ENCODE measurements around the gene CIBAR2. TPM values are rescaled to one million over a fixed set of nuclear protein-coding genes. Genes with fewer than 3 reads are reported as not detected.
"Not testable (repeated sequence)": the region's sequence is repeated elsewhere in the genome, so short reads cannot be mapped to it uniquely, and the experiment has no call there.

The CIBAR2 gene
- total and polyA plus RNA-seq, 9 donors, result 0.18 to 13.0 (median 1.4) TPM; not detected in 3

DNA sequence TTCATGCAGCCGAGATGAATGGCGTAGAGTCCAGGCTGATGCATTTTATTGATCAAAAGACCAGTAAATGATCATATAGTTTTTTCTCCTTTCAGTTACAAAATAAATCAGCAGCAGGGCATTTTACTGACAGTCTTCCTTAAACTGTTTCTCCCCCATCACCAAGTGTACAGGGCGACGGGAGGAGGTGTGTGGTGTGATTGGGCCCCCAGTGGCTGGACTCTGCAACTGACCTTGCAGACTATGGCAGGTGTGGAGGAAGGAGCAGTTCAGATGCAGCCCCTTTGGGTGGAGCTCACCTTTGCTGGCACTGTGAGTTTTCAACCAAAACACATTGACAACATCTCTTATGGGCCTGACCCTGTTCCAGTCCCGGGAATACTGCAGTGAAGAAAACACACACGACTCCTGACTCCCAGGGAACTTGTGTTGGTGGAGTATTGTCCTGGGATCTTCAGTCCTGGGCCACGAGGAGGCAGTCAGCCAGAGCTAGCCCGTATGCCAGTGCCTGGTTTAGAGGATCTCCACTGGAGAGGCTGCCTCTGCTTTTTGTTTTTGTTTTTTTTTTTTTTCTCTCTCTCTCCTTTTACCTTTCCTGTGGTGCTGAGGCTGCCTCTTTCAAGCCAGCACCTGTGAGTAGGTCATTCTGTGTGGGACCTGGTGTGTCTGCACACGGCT lies 54.9 kb downstream of the CIBAR2 start:
- no peaks in the 10 kb centered on the region for H3K27me3 ChIP-seq
- no peaks in the 10 kb centered on the region for H3K9me3 ChIP-seq
- H3K36me3 ChIP-seq, result no peaks in the 10 kb centered on the region
- H3K4me3 ChIP-seq, result no peak overlapping the region
- intact Hi-C loops (cut with DNase I), result no loop called here
- TF ChIP-seq POLR2A (IDR thresholded peaks at IDR 0.05) (no peak), EP300 (IDR thresholded peaks at IDR 0.05) (no peak)
- TF ChIP-seq, protein P1, sequence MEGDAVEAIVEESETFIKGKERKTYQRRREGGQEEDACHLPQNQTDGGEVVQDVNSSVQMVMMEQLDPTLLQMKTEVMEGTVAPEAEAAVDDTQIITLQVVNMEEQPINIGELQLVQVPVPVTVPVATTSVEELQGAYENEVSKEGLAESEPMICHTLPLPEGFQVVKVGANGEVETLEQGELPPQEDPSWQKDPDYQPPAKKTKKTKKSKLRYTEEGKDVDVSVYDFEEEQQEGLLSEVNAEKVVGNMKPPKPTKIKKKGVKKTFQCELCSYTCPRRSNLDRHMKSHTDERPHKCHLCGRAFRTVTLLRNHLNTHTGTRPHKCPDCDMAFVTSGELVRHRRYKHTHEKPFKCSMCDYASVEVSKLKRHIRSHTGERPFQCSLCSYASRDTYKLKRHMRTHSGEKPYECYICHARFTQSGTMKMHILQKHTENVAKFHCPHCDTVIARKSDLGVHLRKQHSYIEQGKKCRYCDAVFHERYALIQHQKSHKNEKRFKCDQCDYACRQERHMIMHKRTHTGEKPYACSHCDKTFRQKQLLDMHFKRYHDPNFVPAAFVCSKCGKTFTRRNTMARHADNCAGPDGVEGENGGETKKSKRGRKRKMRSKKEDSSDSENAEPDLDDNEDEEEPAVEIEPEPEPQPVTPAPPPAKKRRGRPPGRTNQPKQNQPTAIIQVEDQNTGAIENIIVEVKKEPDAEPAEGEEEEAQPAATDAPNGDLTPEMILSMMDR (IDR thresholded peaks at IDR 0.05), result no peak
- no peak for DNase-seq
- H3K4me1 ChIP-seq (ENCODE audit: insufficient read depth), result peaks cover 3% of the 10 kb centered on the region
- no peak overlapping the region for H3K27ac ChIP-seq
- 87 to 92% (median 91%) methylated on average over 9 of the region's 9 CpGs for WGBS, 3 donors

DNA sequence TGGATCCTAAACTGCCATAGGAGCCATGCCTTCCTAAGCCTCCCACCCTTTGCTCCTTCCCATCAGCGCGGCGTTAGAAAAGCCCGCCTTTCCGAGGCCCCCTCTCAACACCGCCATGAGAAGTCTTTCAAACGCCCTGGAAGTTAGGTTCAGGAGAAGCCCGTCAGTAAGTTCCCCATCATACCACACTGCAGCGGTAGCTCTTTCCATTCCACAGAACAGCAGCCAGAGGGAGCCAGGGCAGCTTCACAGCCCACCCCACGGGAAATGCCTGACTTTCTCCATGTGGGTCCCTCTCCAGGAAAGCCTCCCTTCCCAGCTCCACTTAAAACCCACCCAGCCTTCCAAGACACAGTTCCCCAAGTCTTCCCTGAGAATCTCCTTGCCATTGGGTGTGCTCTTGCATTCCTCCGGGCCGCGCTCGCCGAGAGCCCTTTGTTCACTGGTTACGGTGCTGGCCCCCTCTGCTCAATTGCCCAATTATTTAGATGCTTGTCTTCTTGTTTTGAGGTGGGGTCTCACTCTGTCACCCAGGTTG lies 56.0 kb downstream of the CIBAR2 start:
- peak overlapping the region in 1 of 2 donors; percentile 45 for H3K27ac ChIP-seq
- H3K4me3 ChIP-seq, result peak overlapping the region; percentile 20
- no peaks in the 10 kb centered on the region for H3K27me3 ChIP-seq

DNA sequence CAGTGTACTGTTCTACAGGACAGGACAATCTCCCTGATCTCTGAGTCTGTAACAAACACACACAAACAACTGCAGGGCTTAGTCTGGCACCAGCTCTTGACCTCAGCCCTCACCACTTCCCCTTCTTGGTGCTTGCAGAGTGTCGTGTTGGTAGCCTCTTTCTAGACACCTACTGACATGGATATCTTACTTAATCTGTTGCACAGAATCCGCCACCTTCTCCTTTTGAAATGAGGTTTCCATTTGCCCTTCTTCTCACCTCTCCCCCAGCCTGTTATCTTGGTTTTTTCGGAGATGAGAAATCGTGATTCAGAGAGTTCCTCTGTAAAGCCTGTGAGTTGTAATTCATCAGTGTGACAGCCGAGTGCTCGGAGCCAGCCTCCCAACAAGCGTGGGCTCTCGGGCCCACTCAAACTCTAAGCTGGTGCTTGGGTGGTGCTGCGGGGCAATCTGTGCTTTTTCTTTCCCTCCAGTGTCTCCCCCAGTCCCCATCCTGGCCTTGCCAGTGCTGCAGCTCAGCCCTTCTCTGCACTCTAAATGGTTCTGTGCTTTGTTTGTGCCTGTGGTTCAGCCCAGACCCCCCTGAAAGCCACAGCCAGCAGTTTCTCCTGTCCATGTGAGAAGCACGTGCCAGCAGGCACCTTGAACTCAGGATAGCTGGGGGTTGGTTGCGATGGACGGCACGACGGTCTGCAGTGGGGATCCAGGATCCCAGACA lies 56.6 kb downstream of the CIBAR2 start:
- H3K27me3 ChIP-seq, result no peaks in the 10 kb centered on the region
- no peaks in the 10 kb centered on the region for H3K36me3 ChIP-seq
- H3K4me1 ChIP-seq (ENCODE audit: insufficient read depth), result peaks cover 6% of the 10 kb centered on the region
- H3K9me3 ChIP-seq, result no peaks in the 10 kb centered on the region
- H3K4me3 ChIP-seq, result peak overlapping the region; percentile 20
- TF ChIP-seq, protein P1 (IDR thresholded peaks at IDR 0.05), result no peak
- no peak for TF ChIP-seq POLR2A (IDR thresholded peaks at IDR 0.05)
- no peak for TF ChIP-seq EP300 (IDR thresholded peaks at IDR 0.05)
- intact Hi-C loops (cut with DNase I), result no loop called here
- H3K27ac ChIP-seq, result peak overlapping the region in 1 of 2 donors; percentile 45
- WGBS, 3 donors, result 24 to 31% (median 25%) methylated on average over 14 of the region's 14 CpGs
- no peak for DNase-seq

More for the DNA sequence above, 56.0 kb downstream of the CIBAR2 start:
- 75 to 89% (median 80%) methylated on average over 16 of the region's 16 CpGs for WGBS, 3 donors
- intact Hi-C loops (cut with DNase I), result no loop called here
- Histone ChIP-seq H3K9me3 (no peaks in the 10 kb centered on the region), H3K36me3 (no peaks in the 10 kb centered on the region), H3K4me1 (ENCODE audit: insufficient read depth) (peaks cover 3% of the 10 kb centered on the region)
- no peak for DNase-seq
- TF ChIP-seq, protein P1 (IDR thresholded peaks at IDR 0.05), result no peak
- TF ChIP-seq EP300 (IDR thresholded peaks at IDR 0.05) (no peak), POLR2A (IDR thresholded peaks at IDR 0.05) (no peak)

DNA sequence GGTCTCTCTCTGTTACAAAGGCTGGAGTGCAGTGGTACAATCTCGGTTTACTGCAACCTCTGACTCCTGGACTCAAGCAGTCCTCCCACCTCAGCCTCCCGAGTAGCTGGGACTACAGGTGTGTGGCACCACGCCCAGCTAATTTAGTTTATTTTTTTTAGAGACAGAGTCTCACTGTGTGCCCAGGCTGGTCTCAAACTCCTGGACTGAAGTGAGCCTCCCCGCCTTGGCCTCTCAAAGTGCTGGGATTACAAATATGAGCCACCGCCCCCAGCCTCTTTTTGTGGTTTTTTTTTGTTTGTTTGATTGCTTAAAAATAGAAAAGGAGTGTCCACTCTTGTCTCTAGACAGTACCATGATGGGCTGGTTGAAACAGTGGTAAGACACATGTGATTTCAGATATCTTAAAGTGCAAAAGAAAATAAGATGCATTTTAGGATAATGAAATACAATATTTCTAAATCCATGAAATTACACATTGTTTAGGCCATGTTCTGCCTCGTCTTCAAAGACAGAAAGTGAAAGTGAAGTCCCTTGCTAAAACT lies 57.3 kb downstream of the CIBAR2 start:
- WGBS, 3 donors, result 48 to 49% (median 48%) methylated on average over 6 of the region's 6 CpGs
- H3K27ac ChIP-seq, result peak overlapping the region in 1 of 2 donors; percentile 45
- TF ChIP-seq EP300 (IDR thresholded peaks at IDR 0.05), result no peak
- TF ChIP-seq POLR2A (IDR thresholded peaks at IDR 0.05), result no peak
- TF ChIP-seq, protein P1 (IDR thresholded peaks at IDR 0.05), result no peak
- no peak for DNase-seq
- intact Hi-C loops (cut with DNase I), result no loop called here
- no peaks in the 10 kb centered on the region for H3K36me3 ChIP-seq
- H3K9me3 ChIP-seq, result no peaks in the 10 kb centered on the region
- peak overlapping the region; percentile 20 for H3K4me3 ChIP-seq
- no peaks in the 10 kb centered on the region for H3K27me3 ChIP-seq
- H3K4me1 ChIP-seq (ENCODE audit: insufficient read depth), result peaks cover 8% of the 10 kb centered on the region

DNA sequence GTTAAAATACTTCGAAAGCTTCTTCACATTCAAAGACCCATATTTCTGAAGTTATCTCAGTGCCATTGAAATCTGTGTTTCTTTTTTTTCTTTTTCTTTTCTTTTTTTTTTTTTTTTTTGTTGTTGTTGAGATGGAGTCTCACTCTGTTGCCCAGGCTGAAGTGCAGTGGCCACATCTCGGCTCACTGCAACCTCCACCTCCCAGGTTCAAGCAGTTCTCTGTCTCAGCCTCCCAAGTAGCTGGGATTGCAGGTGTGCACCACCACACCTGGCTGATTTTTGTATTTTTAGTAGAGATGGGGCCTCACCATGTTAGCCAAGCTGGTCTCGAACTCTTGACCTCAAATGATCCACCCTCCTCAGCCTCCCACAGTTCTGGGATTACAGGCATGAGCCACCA lies 58.0 kb downstream of the CIBAR2 start:
- H3K36me3 ChIP-seq; H3K4me3 ChIP-seq; H3K27ac ChIP-seq; intact Hi-C loops (cut with DNase I); H3K9me3 ChIP-seq; H3K4me1 ChIP-seq (ENCODE audit: insufficient read depth); H3K27me3 ChIP-seq; DNase-seq: not testable (repeated sequence)
- WGBS, 3 donors, result 88 to 97% (median 93%) methylated on average over 3 of the region's 3 CpGs

All from ovary (tissue), 9 donors.